Measurements from ENCODE around the gene HCN2. TPM values are rescaled to one million over a fixed set of nuclear protein-coding genes. Genes with fewer than 3 reads are reported as not detected.

The HCN2 gene
- total and polyA plus RNA-seq, 2 of the 8 experiments (the other 6 are each of a cell fraction or from before 2014, with no cell fraction given) = 1.0 to 4.0 TPM

GRCh38 chr19:591099-591958 is 1.6 kb downstream of the HCN2 start:
- FAIRE-seq = no peak
- peak overlapping the region; percentile 51; the same call in 1 of the 2 replicates for H4K8ac ChIP-seq (ENCODE audit: extremely low read depth, insufficient read depth, low read length)
- H4K20me1 ChIP-seq (replicated peaks in 1 of 2; ENCODE audit: control insufficient read depth in 1 of 2, insufficient read depth in 2 of 2, low read length in 2 of 2) = peaks cover 4 to 12% of the 10 kb centered on the region in 2 experiments
- ChIA-PET POLR2A (ENCODE audit: partially characterized antibody) (interaction anchor here (0.8 to 1.5 kb wide), 4 partner anchors 9 to 49 kb away, joined by 3 to 6 read pairs (median 4); partner anchors contain the start of gene BSG), CTCF (ENCODE audit: partially characterized antibody) (interaction anchor here (0.5 to 1.3 kb wide), 3 partner anchors 17 to 193 kb away, joined by 3 read pairs; no protein-coding TSS in a partner anchor)
- H3K23ac ChIP-seq (ENCODE audit: insufficient read length) = no peak overlapping the region
- no peak overlapping the region for H2BK120ac ChIP-seq (replicated peaks; ENCODE audit: low read depth, low read length)
- H2AFZ ChIP-seq (ENCODE audit: low read length) = no peak overlapping the region
- no peak overlapping the region for H2BK15ac ChIP-seq (ENCODE audit: low read length)
- no peak overlapping the region for H3K9ac ChIP-seq (replicated peaks in 1 of 4; ENCODE audit: extremely low read depth in 1 of 4, low read depth in 3 of 4, low read length in 3 of 4)
- no peaks in the 10 kb centered on the region for H3K79me1 ChIP-seq (ENCODE audit: low read depth, low read length)
- DNase-seq (ENCODE audit: low read depth in 1 of 2, low spot score in 2 of 2) = peak in 1 of 2 experiments; percentile 82
- no peak overlapping the region for H3K4ac ChIP-seq (replicated peaks; ENCODE audit: insufficient read length, low read depth, low read length)
- H2BK5ac ChIP-seq (ENCODE audit: low read depth, low read length) = no peak overlapping the region
- H3K4me3 ChIP-seq (ENCODE audit: extremely low read depth in 1 of 4, insufficient read depth in 2 of 4, low read depth in 3 of 4, low read length in 4 of 4) = peak overlapping the region in 1 of 4 experiments; percentile 53; a peak in 1 of 8 replicates
- no peak overlapping the region for H3K18ac ChIP-seq (ENCODE audit: extremely low read depth, low read length)
- H3K56ac ChIP-seq (replicated peaks; ENCODE audit: insufficient read length, low read depth, low read length) = no peak overlapping the region
- H4K91ac ChIP-seq (replicated peaks; ENCODE audit: insufficient read length, low read length) = no peak overlapping the region
- H3K14ac ChIP-seq (ENCODE audit: insufficient read length) = no peak overlapping the region
- no peak overlapping the region; a peak in 2 of 4 replicates for H3K4me2 ChIP-seq (ENCODE audit: insufficient read depth in 1 of 2, low read depth in 2 of 2, low read length in 2 of 2)
- H3K4me1 ChIP-seq (replicated peaks in 1 of 4; ENCODE audit: control insufficient read depth in 3 of 4, insufficient read depth in 4 of 4, low read length in 3 of 4) = peaks cover 0 to 6% (median 1%) of the 10 kb centered on the region in 4 experiments; a peak in 3 of 7 replicates
- no peaks in the 10 kb centered on the region for H3K79me2 ChIP-seq (ENCODE audit: control insufficient read depth in 1 of 2, insufficient read depth in 2 of 2, low read length in 2 of 2)
- 55% methylated on average over 48 of the region's 75 CpGs; no CpG with 5 or more reads in 1 of the 2 experiments for WGBS, 2 experiments (ENCODE audit: extremely low coverage in 1 of 2, insufficient coverage in 1 of 2, insufficient read length in 1 of 2, insufficient replicate concordance in 2 of 2, low coverage in 1 of 2, low lambda C conversion rate in 2 of 2, missing lambda C conversion rate in 1 of 2)
- H2BK12ac ChIP-seq (ENCODE audit: low read depth, low read length) = no peak overlapping the region
- no peaks in the 10 kb centered on the region for H3K9me3 ChIP-seq (ENCODE audit: insufficient read depth in 2 of 2, low read depth in 1 of 2, low read length in 1 of 2)
- H3K27ac ChIP-seq (ENCODE audit: low read depth, low read length) = no peak overlapping the region
- no peak overlapping the region for H2AK5ac ChIP-seq (ENCODE audit: low read depth, low read length)
- H3K27me3 ChIP-seq (replicated peaks in 1 of 4; ENCODE audit: control insufficient read depth in 3 of 4, extremely low read depth in 1 of 4, insufficient read depth in 3 of 4, low read length in 3 of 4) = peaks cover 23 to 39% (median 31%) of the 10 kb centered on the region in 4 experiments
- peaks cover 2% of the 10 kb centered on the region; the same call in 1 of the 2 replicates for H3K23me2 ChIP-seq (ENCODE audit: low read depth, low read length)
- H4K5ac ChIP-seq (ENCODE audit: insufficient read length, low read depth, low read length) = no peak overlapping the region
- H2BK20ac ChIP-seq (ENCODE audit: low read length) = no peak overlapping the region
- H3K36me3 ChIP-seq (ENCODE audit: control insufficient read depth in 2 of 4, insufficient read depth in 4 of 4, low read length in 3 of 4) = peaks cover 0 to 4% (median 0%) of the 10 kb centered on the region in 4 experiments; a peak in 1 of 8 replicates
- no peak for TF ChIP-seq HDAC2 (IDR thresholded peaks at IDR 0.05; ENCODE audit: borderline replicate concordance in 1 of 2, low read depth in 2 of 2, low read length in 2 of 2)
- no peak for TF ChIP-seq TEAD4 (IDR thresholded peaks at IDR 0.05; ENCODE audit: low read depth, low read length)
- no peak for TF ChIP-seq NRF1 (IDR thresholded peaks at IDR 0.05; ENCODE audit: low read depth, low read length)
- TF ChIP-seq SP1 (IDR thresholded peaks at IDR 0.05; ENCODE audit: low read depth, low read length) = no peak
- TF ChIP-seq SUZ12 (IDR thresholded peaks at IDR 0.05; ENCODE audit: low read length) = peak; percentile 61; the same call in 1 of the 2 replicates
- no peak for TF ChIP-seq JUND (IDR thresholded peaks at IDR 0.05; ENCODE audit: low read length)
- TF ChIP-seq JUN (IDR thresholded peaks at IDR 0.05; ENCODE audit: low read depth, low read length) = no peak
- no peak for TF ChIP-seq ASH2L (IDR thresholded peaks at IDR 0.05; ENCODE audit: low read length)
- no peak for TF ChIP-seq ATF3 (IDR thresholded peaks at IDR 0.05; ENCODE audit: insufficient read depth, low read depth, low read length)
- TF ChIP-seq SIX5 (IDR thresholded peaks at IDR 0.05; ENCODE audit: low read depth, low read length) = no peak
- TF ChIP-seq CBX5 (IDR thresholded peaks at IDR 0.05; ENCODE audit: low read depth, low read length) = no peak
